Activated CD8-positive, alpha-beta memory T cell treated with anti-CD3 and anti-CD28 coated beads for 4 hours (primary cell): ENCODE measurements around the gene GPATCH1.
A peak's percentile ranks its signal among the peaks of the same experiment; 100 is the strongest.
"Not testable (repeated sequence)": the region's sequence is repeated elsewhere in the genome, so short reads cannot be mapped to it uniquely, and the experiment has no call there.

Experiments used
- DNase-seq, 2 donors: peaks; one replicate each; pipeline ENCODE4 v3.0.0-alpha.2; 2020; ENCODE audit warnings: low read depth in 2 of 2

The GPATCH1 gene

DNA sequence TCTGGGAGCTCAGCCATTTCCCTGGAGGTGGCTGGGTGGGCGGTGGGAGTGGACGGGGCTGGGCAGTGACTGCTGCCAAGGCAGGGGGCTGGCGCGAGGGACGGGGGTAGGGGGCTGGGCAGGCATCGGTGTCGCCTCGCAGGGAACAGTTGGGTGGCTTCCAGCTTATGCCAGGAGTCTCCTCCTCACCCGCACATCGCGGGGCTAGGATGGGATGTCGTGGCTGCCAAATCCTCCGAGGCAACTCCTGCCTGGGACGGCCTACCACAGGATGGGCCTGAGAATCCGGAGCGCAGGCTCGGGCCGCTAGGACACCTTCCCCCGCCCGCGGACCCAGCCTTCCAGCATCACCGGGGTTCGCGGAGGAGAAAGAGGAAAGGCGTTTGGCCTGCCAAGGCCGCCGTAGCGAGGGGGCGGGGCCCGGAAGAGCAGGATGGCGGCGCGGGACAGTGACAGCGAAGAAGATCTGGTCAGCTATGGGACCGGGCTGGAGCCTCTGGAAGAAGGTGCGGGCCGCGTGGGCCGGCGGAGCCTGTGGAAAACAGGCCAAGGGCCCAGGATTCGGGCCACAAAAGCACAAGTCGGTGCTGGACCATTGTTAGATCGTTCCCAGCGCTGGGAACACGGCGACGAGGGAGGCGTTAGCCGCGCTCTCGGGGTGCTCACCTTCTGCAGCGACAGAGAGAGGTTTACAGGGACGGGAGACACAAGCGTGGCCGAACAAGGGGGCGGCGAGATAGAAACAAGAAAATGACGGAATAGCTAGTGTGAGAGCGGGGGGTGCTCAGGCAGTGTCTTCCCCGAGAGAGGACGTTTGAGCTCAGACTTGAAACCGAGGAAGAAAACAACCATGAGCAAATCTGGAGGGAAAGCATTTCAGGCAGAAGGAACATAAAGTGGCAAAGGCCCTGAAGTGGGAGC is at the start of gene GPATCH1:
Gene GPATCH1, plus strand, starts transcription at position 421 of the 921 bp plus-strand sequence. Its CDS starts 13 bp downstream, at position 434.
- peak; percentile 60 to 67 for DNase-seq

DNA sequence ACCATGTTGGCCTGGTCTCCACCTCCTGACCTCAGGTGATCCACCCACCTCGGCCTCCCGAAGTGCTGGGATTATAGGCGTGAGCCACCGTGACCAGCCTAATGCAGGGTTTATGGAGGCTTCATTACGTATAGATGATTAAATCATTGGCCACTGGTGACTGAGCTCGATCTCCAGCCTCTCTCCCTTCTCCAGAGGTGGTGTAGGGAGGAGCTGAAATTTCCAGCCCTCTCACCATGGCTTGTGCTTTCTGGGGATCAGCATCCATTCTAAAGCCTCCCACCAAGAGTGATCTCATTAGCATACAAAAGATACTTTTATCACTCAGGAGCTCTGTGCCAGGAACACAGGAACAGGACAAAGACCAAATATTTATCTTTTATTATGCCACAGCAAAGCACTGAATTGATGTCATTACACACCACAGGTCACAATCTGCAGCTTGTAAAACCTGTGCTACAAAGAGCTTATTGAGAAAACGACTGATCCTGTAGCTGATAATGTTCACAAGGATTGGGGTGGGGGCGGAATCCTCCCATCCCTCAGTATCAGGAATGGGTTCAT is 48.7 kb upstream of the GPATCH1 start:
- no peak for DNase-seq

DNA sequence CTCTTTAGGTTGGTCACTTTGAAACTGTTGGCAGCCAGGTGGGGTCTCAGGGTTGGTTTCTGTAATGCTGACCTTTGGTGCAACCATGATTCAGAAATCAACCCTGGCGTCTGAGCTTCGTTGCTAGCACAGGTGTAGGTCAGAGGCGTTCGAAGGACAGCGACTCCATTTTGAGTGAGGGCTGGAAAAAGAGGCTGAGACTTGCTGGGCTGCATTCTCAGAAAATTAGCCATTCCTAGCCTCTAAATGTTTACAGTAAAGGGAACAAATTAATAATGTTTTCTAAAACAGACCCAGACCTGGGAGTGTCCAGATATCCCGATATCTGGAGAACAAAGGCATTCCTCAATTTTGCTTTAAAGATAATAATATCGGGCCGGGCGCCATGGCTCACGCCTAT is 45.5 kb upstream of the GPATCH1 start:
- DNase-seq = no peak

GRCh38 chr19:33036370-33037167 is 44.4 kb upstream of the GPATCH1 start:
- not testable (repeated sequence) for DNase-seq

- DNase-seq = not testable (repeated sequence)
Observed at GRCh38 chr19:33037168-33038025, 43.6 kb upstream of the GPATCH1 start.

DNA sequence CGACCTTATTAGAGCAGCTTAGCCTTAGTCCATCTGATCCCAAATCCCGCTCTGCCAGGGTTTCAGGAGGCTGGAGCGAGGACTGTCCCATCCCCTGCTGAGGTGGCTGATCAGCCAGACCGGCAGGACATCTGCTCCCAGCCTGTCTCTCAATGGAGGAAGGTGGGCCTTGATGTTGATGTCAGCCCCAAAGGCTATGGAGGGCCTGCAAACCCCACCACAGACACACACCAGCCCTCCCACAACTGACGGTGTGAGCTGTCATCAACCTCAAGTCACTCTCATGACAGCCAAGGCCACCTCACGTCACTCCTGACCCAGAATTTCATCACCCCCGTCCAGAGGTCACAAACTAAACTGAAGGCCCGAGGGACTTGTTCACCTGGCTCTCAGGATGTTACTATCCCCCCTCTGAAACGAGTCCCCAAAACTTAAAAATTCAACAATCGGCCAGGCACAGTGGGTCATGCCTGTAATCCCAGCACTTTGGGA is 41.8 kb upstream of the GPATCH1 start:
- no peak for DNase-seq

- DNase-seq = no peak
Observed at GRCh38 chr19:33039815-33040214, 41.2 kb upstream of the GPATCH1 start.

DNA sequence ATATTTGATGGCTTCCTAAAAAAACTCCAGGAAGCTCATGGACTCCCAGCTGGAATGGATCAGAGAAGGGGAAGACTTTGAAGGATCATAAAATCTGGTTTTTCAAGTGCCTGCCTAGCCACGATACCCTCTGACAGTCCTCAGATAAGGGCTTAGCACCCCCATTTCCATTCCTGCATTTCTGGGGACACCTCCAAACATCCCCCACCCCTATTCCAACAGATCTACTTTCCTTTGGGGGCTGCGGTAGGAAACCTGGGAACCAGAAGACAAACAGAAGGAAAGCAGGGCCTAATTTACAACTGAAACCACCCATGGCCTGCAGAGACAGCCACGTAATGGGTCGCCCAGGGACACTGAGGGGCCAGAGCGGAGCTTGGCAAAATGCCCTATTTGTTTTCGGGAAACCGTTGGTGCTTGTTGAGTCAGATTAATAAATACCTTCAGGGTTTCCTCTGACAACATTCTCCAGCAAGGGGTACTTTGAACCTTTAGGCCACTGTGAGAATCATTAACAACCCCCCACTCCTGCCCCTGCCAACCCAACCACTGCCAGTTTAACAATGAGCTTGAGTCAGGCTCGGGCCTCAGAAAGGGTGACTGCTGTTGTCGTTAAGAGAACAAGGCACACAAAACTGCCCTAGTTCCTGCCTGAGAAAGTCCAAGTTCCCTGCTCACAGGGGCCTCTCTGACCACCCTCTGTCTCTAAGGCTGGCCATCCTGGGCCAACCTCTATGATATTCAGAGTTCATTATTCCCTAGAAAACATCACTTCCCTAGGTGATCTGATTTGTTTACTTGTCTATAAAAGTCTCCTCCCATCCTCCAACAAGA is 39.8 kb upstream of the GPATCH1 start:
- no peak for DNase-seq

DNA sequence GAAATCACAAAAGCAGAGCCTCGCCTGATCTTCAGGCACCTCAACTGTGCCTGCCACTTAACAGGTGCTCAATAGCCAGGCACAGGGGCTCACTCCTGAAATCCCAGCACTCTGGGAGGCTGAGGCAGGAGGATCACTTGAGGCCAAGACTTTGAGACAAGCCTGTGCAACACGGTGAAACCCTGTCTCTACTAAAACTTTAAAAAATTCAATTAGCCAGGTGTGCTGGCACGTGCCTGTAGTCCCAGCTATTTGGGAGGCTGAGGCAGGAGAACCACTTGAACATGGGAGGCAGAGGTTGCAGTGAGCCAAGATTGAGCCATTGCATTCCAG is 39.2 kb upstream of the GPATCH1 start:
- DNase-seq = not testable (repeated sequence)

DNA sequence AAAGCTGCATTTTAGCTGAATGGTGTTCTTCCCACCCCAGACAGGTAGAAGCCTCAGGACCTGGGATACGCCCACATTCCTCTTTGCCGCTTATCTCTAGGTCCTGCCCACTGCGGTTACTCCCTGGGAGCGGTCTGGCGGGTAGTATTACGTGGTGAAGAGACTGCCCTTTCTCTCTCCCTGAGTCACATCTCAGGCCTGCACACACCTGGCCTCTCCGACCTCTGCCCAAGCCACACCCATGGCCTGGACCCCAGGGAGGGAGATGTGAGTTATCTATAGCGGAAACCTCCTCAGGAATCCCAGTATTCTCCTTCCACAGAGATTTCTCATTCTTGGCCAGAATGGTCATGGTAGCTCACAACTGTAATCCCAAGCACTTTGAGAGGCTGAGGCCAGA is 33.6 kb upstream of the GPATCH1 start:
- no peak for DNase-seq

DNA sequence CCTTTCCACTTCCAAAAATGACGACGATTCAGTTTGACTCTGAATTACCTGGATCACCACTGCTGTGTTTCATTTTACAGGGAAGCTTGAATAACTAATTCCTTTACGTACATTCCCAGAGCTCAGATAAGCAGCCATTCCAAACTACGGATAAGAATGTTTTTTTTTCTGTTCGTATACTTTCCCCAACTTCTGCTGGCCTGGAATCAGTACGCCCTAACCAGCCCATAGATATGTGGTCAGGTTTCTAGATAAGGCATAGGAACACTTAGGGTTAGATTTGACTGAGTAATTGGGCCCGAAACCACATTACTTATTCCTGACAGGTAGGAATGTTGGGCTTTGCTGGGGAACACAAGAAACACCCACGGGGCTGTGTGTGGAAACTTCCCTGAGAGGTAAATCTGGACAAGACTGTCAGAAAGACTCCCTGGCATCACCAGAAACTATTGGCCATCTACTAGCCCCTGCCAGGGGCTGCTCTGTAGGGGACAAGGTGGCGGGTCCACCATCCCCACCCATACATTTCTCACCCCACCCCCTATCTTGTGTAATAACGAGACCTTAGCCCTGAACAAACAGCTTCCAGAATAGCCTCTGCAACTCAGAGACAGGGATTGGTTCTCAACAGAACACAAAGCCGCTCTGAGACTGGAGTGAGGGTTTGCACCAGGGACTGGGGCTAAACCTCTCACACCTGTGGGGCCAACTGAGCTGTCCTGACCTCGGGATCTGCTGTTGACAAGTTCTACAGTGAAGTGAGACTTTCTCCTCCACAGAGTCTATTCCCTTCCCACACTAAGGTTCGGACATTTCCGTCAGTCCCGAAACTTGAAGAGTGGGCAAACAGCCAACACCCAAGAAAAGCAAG is 31.9 kb upstream of the GPATCH1 start:
- no peak for DNase-seq

GRCh38 chr19:33050110-33050509 is 30.9 kb upstream of the GPATCH1 start:
- no peak for DNase-seq

DNA sequence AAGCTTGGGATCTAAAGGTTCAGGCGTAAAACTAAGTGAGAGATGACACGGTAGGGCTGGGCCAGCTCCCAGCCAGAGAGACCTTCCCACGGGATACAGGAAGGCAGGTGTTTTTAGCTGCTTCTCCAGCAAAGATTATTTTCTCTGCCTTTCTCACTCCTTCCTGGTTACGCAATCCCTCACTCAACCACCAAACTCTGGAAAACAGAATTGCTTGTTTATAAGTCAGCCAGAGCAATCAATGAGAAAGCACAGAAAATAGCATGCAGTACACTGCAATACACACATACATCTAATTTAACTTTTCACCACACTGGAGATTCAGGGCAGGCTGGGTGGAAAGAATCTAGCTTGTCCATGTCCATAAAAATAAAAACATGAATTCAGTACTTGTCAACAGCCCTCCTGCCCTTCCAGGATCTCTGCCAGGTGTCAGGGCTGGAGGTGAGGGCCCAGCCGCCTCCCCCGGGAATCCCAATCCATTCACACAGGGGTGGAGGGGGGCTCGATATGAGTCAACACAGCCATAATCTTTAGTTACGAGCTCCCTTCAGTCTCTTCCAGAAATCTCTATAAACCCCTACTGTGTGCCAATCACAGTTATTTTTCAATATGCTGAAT is 28.5 kb upstream of the GPATCH1 start:
- no peak for DNase-seq

DNA sequence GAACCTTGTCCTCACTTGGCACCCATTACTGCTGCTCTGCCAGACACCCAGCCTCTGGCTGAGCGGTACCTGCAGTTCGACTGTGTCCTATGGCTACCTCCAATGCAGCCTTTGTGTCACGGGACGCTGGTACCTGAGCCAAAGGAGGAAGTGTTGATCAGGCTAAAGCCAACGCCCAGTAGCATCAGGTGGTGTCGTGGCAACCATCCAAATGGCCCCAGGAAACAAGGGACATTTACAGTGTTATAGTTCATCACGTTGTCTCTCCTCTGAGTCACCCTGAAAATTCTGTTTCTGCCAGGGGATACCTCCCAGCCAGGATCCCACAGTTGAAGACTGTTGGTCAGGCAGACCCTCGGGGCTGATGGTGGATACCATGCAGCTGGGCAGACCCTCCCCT is 26.4 kb upstream of the GPATCH1 start:
- DNase-seq = no peak

GRCh38 chr19:33055718-33056117 is 25.3 kb upstream of the GPATCH1 start:
- no peak for DNase-seq

DNA sequence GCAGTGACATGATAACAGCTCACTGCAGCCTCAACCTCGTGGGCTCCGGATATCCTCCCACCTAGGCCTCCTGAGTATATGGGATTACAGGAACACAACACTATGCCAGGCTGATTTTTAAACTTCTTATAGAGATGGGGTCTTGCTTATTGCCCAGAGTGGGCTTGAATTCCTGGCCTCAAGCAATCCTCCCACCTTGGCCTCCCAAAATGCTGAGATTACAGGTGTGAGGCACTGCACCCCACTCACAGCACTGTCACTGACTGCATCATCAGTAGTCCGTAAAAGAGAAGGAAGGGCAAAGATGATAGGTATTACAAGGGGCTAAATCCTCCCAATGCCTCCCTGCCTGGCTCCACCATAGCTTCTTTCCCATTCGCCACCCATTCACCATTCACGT is 20.4 kb upstream of the GPATCH1 start:
- no peak for DNase-seq

GRCh38 chr19:33062902-33063301 is 18.1 kb upstream of the GPATCH1 start:
- DNase-seq = no peak

DNA sequence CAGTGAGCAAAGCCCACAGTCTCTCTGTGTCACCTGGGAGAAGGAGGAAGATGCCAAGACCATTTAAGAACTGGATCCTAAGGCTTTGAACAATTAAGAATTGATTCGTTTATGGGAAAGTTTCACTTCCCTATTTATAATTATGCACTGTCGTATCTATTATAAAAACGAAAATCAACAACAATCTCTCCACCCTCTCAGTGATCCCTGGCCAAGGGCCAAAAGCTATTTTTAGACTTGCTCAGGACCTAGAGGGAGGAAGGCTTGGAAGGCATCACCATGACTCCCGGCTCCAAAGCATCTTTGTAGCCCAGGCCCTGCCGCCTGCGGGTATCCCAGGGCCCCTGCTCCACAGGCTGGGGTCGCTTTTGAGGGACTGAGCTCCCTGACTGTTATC is 17.6 kb upstream of the GPATCH1 start:
- DNase-seq = no peak
